ENCODE results near the gene NOX5.

DNA sequence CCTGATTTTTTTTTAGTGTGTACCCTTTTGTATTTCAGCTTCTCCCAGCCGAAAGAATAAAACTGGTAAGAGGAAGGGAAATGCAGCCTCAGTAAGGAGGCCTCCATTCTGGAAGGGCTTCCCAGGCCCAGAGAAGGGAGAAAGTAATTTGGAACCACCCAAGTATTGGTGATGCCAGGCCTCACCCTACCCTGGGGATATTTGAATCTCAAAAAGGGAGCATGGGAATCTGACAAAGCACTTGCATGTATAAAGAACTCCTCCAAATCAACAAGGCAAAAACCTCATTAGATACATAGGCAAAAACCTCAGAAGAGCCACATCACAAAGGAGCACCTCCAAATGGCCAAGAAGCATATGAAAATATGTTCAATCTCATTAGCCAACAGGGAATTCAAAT, 77.2 kb downstream of the NOX5 start:
- TF ChIP-seq EZH2phosphoT487 (IDR thresholded peaks at IDR 0.05; ENCODE audit: insufficient read depth, low read depth) = no peak
- no peak for TF ChIP-seq EZH2 (IDR thresholded peaks at IDR 0.05; ENCODE audit: insufficient read depth, poor library complexity, severe bottlenecking)

Data from GM23248 (cell line).